ENCODE results near the gene TIAM2.

GRCh38 chr6:155246825-155247224, 251.7 kb downstream of the TIAM2 start:
- TF ChIP-seq CBX3 (IDR thresholded peaks at IDR 0.05; ENCODE audit: borderline replicate concordance, low read depth) (no peak), HDAC2 (IDR thresholded peaks at IDR 0.05) (no peak), POLR2A (IDR thresholded peaks at IDR 0.05; ENCODE audit: low read depth, low read length) (no peak), CUX1 (IDR thresholded peaks at IDR 0.05; ENCODE audit: insufficient replicate concordance, low read depth, low read length) (no peak), CTCF (IDR thresholded peaks at IDR 0.05 in 2 of 3, conservative IDR thresholded peaks at IDR 0.05 in 1 of 3; ENCODE audit: control insufficient read depth in 2 of 3, extremely low read depth in 1 of 3, insufficient read depth in 1 of 3, low read depth in 3 of 3, low read length in 3 of 3) (no peak), ZNF274 (IDR thresholded peaks at IDR 0.05; ENCODE audit: insufficient read depth, insufficient read length) (no peak), RBBP5 (conservative IDR thresholded peaks at IDR 0.05) (no peak), EZH2 (IDR thresholded peaks at IDR 0.05; ENCODE audit: borderline replicate concordance, control insufficient read depth, low read depth, low read length) (no peak), SP1 (IDR thresholded peaks at IDR 0.05; ENCODE audit: low read depth, low read length) (no peak), ATF3 (IDR thresholded peaks at IDR 0.05; ENCODE audit: borderline replicate concordance, extremely low read depth, low read depth, low read length) (no peak)

Measured in GM12878 (cell line).